K562 (cell line): ENCODE measurements around the gene AGBL1. TPM values are rescaled to one million over a fixed set of nuclear protein-coding genes. Genes with fewer than 3 reads are reported as not detected.

Experiments used
- ATAC-seq: fragments of 200-7000 bp; cut with Tn5 transposase; 3 replicates; pipeline ENCODE4 v1.9.1; 2020; ENCODE audit warnings: moderate library complexity
- BruUV-seq: library from RNA; stranded (reverse); fragments of 400-500 nt; replicated peaks from 2 replicates; lab custom pipeline; 2021; lab: Mats Ljungman, UMichigan
- CTCF ChIA-PET: fragments of 300-600 bp; formaldehyde crosslinking; extraction: SDS; loops from one replicate; lab custom pipeline; 2021; ENCODE audit warnings: low intra/inter-chr PET ratio; lab: Yijun Ruan, JAX
- POLR2A ChIA-PET: fragments of 300-600, 350-650 bp; sonication (Branson Sonifier 250); formaldehyde crosslinking; extraction: SDS; loops from one replicate; lab custom pipeline; 2021; ENCODE audit warnings: antibody characterized with exemption, inconsistent platforms; lab: Yijun Ruan, JAX
- DNase-seq, 4 experiments: peaks; one replicate each; pipeline versions ENCODE4 v3.0.0 to v3.0.0-alpha.2; 2011 to 2018; ENCODE audit warnings: low spot score in 3 of 4, mixed read lengths in 3 of 4; ENCODE audit errors: extremely low read depth in 1 of 4
- FAIRE-seq: peaks from 2 replicates; lab custom pipeline; 2011; peaks lifted over from hg19 to GRCh38; lab: Jason Lieb, UNC
- H2AFZ ChIP-seq: 2 replicates; pipeline ENCODE4 v1.6.0; 2011; ENCODE audit warnings: low read depth, low read length, control low read depth, inconsistent platforms
- H3K27ac ChIP-seq: fragments of 200-600 bp; 3 replicates; pipeline ENCODE4 v1.8.0; 2011; ENCODE audit warnings: low read depth, mild to moderate bottlenecking, control low read depth, inconsistent platforms, low read length, moderate library complexity, mixed read lengths; ENCODE audit errors: extremely low read depth
- H3K27me3 ChIP-seq, 2 experiments: fragments of 300-600 bp in 1 of 2; 2 replicates in 1 of 2; 3 replicates in 1 of 2; pipeline versions ENCODE4 v1.6.0 to v1.8.0; 2011; ENCODE audit warnings: inconsistent platforms in 2 of 2, low read length in 2 of 2, mild to moderate bottlenecking in 1 of 2, mixed read lengths in 1 of 2, moderate library complexity in 1 of 2; ENCODE audit not compliant: control insufficient read depth in 2 of 2, insufficient read depth in 2 of 2
- H3K36me3 ChIP-seq: fragments of 300-600 bp; 3 replicates; pipeline ENCODE4 v1.8.0; 2011; ENCODE audit warnings: mild to moderate bottlenecking, low read length, inconsistent platforms; ENCODE audit not compliant: control insufficient read depth, insufficient read depth
- H3K4me1 ChIP-seq, 2 experiments: fragments of 200-600 bp in 1 of 2; replicated peaks in 1 of 2; 2 replicates in 1 of 2; 3 replicates in 1 of 2; pipeline versions ENCODE4 v1.5.1 to v1.8.0; 2011; ENCODE audit warnings: inconsistent platforms in 2 of 2, low read length in 2 of 2, mild to moderate bottlenecking in 1 of 2, mixed read lengths in 1 of 2, moderate library complexity in 1 of 2; ENCODE audit not compliant: control insufficient read depth in 2 of 2, insufficient read depth in 2 of 2
- H3K4me2 ChIP-seq: 2 replicates; pipeline ENCODE4 v1.6.1; 2011; ENCODE audit warnings: low read length, control low read depth, inconsistent platforms, mixed read lengths; ENCODE audit not compliant: insufficient read depth
- H3K4me3 ChIP-seq: fragments of 200-600 bp; sonication (generic), shearing (Covaris generic); 2 replicates; pipeline ENCODE4 v1.5.1; 2016; ENCODE audit warnings: control low read depth, inconsistent platforms
- H3K79me2 ChIP-seq: fragments of 200-600 bp; 3 replicates; pipeline ENCODE4 v1.8.0; 2011; ENCODE audit warnings: low read length, inconsistent platforms; ENCODE audit not compliant: control insufficient read depth, insufficient read depth
- H3K9ac ChIP-seq, 2 experiments: 2 replicates each; pipeline versions ENCODE4 v1.6.0 to v1.6.1; 2011; ENCODE audit warnings: low read depth in 2 of 2, low read length in 2 of 2, control low read depth in 1 of 2, inconsistent platforms in 1 of 2, mild to moderate bottlenecking in 1 of 2, mixed read lengths in 1 of 2; ENCODE audit not compliant: insufficient read depth in 1 of 2
- H3K9me1 ChIP-seq: one replicate; pipeline ENCODE4 v1.6.0; 2011; ENCODE audit warnings: inconsistent platforms, mild to moderate bottlenecking, low read length, moderate library complexity; ENCODE audit not compliant: control insufficient read depth, insufficient read depth
- H3K9me3 ChIP-seq: replicated peaks from 2 replicates; pipeline ENCODE4 v1.5.1; 2011; ENCODE audit warnings: low read depth, low read length, inconsistent platforms; ENCODE audit not compliant: control insufficient read depth, insufficient read depth
- H4K20me1 ChIP-seq: replicated peaks from 2 replicates; pipeline ENCODE4 v1.6.1; 2011; ENCODE audit warnings: low read length, inconsistent platforms, mixed read lengths; ENCODE audit not compliant: control insufficient read depth, insufficient read depth
- FUS ChIP-seq: fragments of 200-400 bp; formaldehyde crosslinking; optimal IDR thresholded peaks from 2 replicates; pipeline ENCODE3; 2017; ENCODE audit warnings: low read depth, low read length
- GTF2A2 ChIP-seq: IDR thresholded peaks from 2 replicates; pipeline ENCODE4 v1.6.1; 2016; ENCODE audit warnings: mild to moderate bottlenecking, missing genetic modification characterization, missing compliant biosample characterization
- HLTF ChIP-seq: fragments of 450-650 bp; IDR thresholded peaks from 2 replicates; pipeline ENCODE4 v1.6.1; 2016
- HMG20A ChIP-seq: fragments of 450-650 bp; formaldehyde crosslinking; conservative IDR thresholded peaks from 2 replicates; pipeline ENCODE4 v1.4.0; 2020; ENCODE audit warnings: mild to moderate bottlenecking, mixed read lengths
- MCM7 ChIP-seq, 2 experiments: fragments of 450-650 bp; IDR thresholded peaks; 2 replicates each; pipeline ENCODE4 v1.6.1; 2016 to 2018
- OTX1 ChIP-seq: fragments of 450-650 bp; formaldehyde crosslinking; IDR thresholded peaks from 2 replicates; pipeline ENCODE4 v1.4.0; 2022; ENCODE audit warnings: mild to moderate bottlenecking
- PYGO2 ChIP-seq: fragments of 450-650 bp; IDR thresholded peaks from 2 replicates; pipeline ENCODE4 v1.6.1; 2016; ENCODE audit warnings: mild to moderate bottlenecking, missing genetic modification characterization, moderate library complexity, missing compliant biosample characterization
- RFX5 ChIP-seq: IDR thresholded peaks from 2 replicates; pipeline ENCODE4 v1.6.1; 2011; ENCODE audit warnings: low read depth, mild to moderate bottlenecking, improper control_type of control experiment, low read length
- SAFB2 ChIP-seq: fragments of 200-400 bp; formaldehyde crosslinking; IDR thresholded peaks from 2 replicates; pipeline ENCODE4 v1.6.1; 2018; ENCODE audit warnings: borderline replicate concordance, low read length, low read depth, moderate library complexity; ENCODE audit not compliant: severe bottlenecking
- SNIP1 ChIP-seq: fragments of 450-650 bp; IDR thresholded peaks from 2 replicates; pipeline ENCODE4 v1.7.1; 2017; ENCODE audit warnings: low read depth, mild to moderate bottlenecking
- THRAP3 ChIP-seq: fragments of 450-650 bp; IDR thresholded peaks from 2 replicates; pipeline ENCODE4 v1.6.1; 2016; ENCODE audit warnings: mild to moderate bottlenecking, inconsistent platforms, borderline replicate concordance
- TRIM28 ChIP-seq: fragments of 450-650 bp; IDR thresholded peaks from 2 replicates; pipeline ENCODE4 v1.6.1; 2017
- ZFP36 ChIP-seq: fragments of 150-350 bp; IDR thresholded peaks from 2 replicates; pipeline ENCODE4 v1.6.1; 2018; ENCODE audit warnings: low read length, low read depth; ENCODE audit not compliant: partially characterized antibody
- ZNF316 ChIP-seq: fragments of 450-650 bp; IDR thresholded peaks from 2 replicates; pipeline ENCODE4 v1.6.1; 2016
- ZNF431 ChIP-seq: sonication (generic); formaldehyde crosslinking; IDR thresholded peaks from 2 replicates; pipeline ENCODE4 v1.8.0; 2022; ENCODE audit warnings: mild to moderate bottlenecking, missing genetic modification reagents
- ZNF780A ChIP-seq: fragments of 250-450 bp; sonication (Bioruptor Pico); IDR thresholded peaks from 2 replicates; pipeline ENCODE4 v1.5.0; 2021; ENCODE audit warnings: mild to moderate bottlenecking
- WGBS: fragments of 100-300 bp; shearing (Covaris generic); methylation state at CpG from one replicate; pipeline ENCODE4 v1.1.6; 2016; ENCODE audit warnings: low coverage, mixed read lengths; ENCODE audit not compliant: insufficient coverage; ENCODE audit errors: missing lambda C conversion rate; 5-methylcytosine and 5-hydroxymethylcytosine counted together
- in situ Hi-C: fragments of 300-500 bp; cut with MboI; formaldehyde crosslinking; loops from 4 replicates; pipeline ENCODE4 v1.15.0; 2018; ENCODE audit warnings: inconsistent platforms, mixed read lengths
- intact Hi-C: fragments of 100-400 bp; cut with micrococcal nuclease; formaldehyde crosslinking; loops from 2 replicates; pipeline ENCODE4 v1.14.2; 2022
- polyA plus RNA-seq, 8 experiments: library from polyadenylated mRNA; depleted of rRNA in 4 of 8; stranded (reverse) in 5 of 8; unstranded in 3 of 8; fragments of >200 nt; fragmentation: Nextera tagmentation in 2 of 8; fragmentation: Illumina TruSeq in 1 of 8; extraction: Ambion mirVana in 2 of 8; extraction: Trizol in 1 of 8; gene quantifications; 2 replicates each; pipeline versions ENCODE4 v1.2.1 to v1.2.3, GENCODE V29; 2011 to 2014; ENCODE audit warnings: inconsistent platforms in 1 of 8, missing spikeins in 1 of 8
- total RNA-seq, 7 experiments: library from RNA; depleted of rRNA in 6 of 7; stranded (reverse); fragments of >200 nt in 6 of 7; fragmentation: Illumina TruSeq in 2 of 7; extraction: Trizol in 2 of 7; gene quantifications; 2 replicates each; pipeline versions ENCODE4 v1.2.1 to v1.2.3, GENCODE V29; 2011 to 2021; ENCODE audit warnings: low replicate concordance in 1 of 7
- TF ChIP-seq, protein P1 (sequence below): fragments of 250-450 bp; sonication (Bioruptor Pico); IDR thresholded peaks from 2 replicates; pipeline ENCODE4 v1.4.0; 2020; ENCODE audit warnings: mild to moderate bottlenecking, moderate library complexity, borderline replicate concordance
- TF ChIP-seq, protein P2 (sequence below): fragments of 200-800 bp; sonication (Bioruptor generic); IDR thresholded peaks from 2 replicates; pipeline ENCODE4 v1.6.1; 2016; ENCODE audit warnings: missing genetic modification characterization, missing compliant biosample characterization

Gene AGBL1
- total and polyA plus RNA-seq, 9 of the 15 experiments (the other 6 are each of a cell fraction or from before 2014, with no cell fraction given), result not detected

- TF ChIP-seq GTF2A2 (tag), result no peak
- no peak for TF ChIP-seq MCM7 (IDR thresholded peaks at IDR 0.05)
- TF ChIP-seq RFX5, result no peak
- TF ChIP-seq THRAP3, result no peak
Observed at GRCh38 chr15:86776145-86776544, 696.5 kb downstream of the AGBL1 start (continued).

DNA sequence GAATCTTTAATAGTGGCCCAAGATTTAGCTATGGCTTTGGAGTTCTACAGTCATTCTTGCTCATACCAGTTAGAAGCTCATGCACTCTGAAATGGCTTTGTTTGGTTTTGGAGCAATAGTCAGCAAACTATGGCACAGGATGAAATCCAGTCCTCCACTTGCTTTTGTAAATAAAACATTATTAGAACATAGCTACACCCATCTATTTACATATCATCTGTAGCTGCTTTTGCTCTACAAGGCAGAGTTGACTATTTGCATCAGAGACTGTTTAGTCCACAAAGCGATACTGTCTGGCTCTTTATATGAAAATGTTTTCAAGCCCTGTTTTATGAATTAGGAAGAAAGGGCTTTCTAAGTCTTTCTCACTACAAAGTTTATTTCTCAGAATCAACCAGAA is 716.9 kb downstream of the AGBL1 start:
- Histone ChIP-seq H3K4me1 (no peaks in the 10 kb centered on the region), H3K9me1 (no peaks in the 10 kb centered on the region), H3K36me3 (no peaks in the 10 kb centered on the region), H3K27me3 (no peaks in the 10 kb centered on the region), H2AFZ (no peak overlapping the region), H3K9ac (no peak overlapping the region), H3K4me3 (no peak overlapping the region), H3K27ac (no peak overlapping the region), H3K9me3 (no peaks in the 10 kb centered on the region), H4K20me1 (no peaks in the 10 kb centered on the region), H3K4me2 (no peak overlapping the region), H3K79me2 (no peaks in the 10 kb centered on the region)
- WGBS, result 0% methylated on average over 1 of the region's 1 CpG
- ChIA-PET CTCF (no interaction called here), POLR2A (no interaction called here)
- in situ Hi-C loops, result no loop called here
- BruUV-seq, result no TSS peak
- FAIRE-seq, result no peak
- no peak for DNase-seq
- intact Hi-C loops, result no loop called here
- no peak for ATAC-seq
- TF ChIP-seq TRIM28, result no peak
- TF ChIP-seq FUS, result no peak
- TF ChIP-seq, protein P1, sequence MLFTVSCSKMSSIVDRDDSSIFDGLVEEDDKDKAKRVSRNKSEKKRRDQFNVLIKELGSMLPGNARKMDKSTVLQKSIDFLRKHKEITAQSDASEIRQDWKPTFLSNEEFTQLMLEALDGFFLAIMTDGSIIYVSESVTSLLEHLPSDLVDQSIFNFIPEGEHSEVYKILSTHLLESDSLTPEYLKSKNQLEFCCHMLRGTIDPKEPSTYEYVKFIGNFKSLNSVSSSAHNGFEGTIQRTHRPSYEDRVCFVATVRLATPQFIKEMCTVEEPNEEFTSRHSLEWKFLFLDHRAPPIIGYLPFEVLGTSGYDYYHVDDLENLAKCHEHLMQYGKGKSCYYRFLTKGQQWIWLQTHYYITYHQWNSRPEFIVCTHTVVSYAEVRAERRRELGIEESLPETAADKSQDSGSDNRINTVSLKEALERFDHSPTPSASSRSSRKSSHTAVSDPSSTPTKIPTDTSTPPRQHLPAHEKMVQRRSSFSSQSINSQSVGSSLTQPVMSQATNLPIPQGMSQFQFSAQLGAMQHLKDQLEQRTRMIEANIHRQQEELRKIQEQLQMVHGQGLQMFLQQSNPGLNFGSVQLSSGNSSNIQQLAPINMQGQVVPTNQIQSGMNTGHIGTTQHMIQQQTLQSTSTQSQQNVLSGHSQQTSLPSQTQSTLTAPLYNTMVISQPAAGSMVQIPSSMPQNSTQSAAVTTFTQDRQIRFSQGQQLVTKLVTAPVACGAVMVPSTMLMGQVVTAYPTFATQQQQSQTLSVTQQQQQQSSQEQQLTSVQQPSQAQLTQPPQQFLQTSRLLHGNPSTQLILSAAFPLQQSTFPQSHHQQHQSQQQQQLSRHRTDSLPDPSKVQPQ (CRISPR knock-in tag), result no peak
- no peak for TF ChIP-seq PYGO2
- no peak for TF ChIP-seq SNIP1
- no peak for TF ChIP-seq ZNF780A (CRISPR knock-in tag)
- TF ChIP-seq ZFP36, result no peak
- no peak for TF ChIP-seq OTX1 (CRISPR knock-in tag)
- TF ChIP-seq HMG20A (CRISPR knock-in tag), result no peak
- TF ChIP-seq ZNF316, result no peak
- TF ChIP-seq SAFB2, result no peak
- TF ChIP-seq, protein P2, sequence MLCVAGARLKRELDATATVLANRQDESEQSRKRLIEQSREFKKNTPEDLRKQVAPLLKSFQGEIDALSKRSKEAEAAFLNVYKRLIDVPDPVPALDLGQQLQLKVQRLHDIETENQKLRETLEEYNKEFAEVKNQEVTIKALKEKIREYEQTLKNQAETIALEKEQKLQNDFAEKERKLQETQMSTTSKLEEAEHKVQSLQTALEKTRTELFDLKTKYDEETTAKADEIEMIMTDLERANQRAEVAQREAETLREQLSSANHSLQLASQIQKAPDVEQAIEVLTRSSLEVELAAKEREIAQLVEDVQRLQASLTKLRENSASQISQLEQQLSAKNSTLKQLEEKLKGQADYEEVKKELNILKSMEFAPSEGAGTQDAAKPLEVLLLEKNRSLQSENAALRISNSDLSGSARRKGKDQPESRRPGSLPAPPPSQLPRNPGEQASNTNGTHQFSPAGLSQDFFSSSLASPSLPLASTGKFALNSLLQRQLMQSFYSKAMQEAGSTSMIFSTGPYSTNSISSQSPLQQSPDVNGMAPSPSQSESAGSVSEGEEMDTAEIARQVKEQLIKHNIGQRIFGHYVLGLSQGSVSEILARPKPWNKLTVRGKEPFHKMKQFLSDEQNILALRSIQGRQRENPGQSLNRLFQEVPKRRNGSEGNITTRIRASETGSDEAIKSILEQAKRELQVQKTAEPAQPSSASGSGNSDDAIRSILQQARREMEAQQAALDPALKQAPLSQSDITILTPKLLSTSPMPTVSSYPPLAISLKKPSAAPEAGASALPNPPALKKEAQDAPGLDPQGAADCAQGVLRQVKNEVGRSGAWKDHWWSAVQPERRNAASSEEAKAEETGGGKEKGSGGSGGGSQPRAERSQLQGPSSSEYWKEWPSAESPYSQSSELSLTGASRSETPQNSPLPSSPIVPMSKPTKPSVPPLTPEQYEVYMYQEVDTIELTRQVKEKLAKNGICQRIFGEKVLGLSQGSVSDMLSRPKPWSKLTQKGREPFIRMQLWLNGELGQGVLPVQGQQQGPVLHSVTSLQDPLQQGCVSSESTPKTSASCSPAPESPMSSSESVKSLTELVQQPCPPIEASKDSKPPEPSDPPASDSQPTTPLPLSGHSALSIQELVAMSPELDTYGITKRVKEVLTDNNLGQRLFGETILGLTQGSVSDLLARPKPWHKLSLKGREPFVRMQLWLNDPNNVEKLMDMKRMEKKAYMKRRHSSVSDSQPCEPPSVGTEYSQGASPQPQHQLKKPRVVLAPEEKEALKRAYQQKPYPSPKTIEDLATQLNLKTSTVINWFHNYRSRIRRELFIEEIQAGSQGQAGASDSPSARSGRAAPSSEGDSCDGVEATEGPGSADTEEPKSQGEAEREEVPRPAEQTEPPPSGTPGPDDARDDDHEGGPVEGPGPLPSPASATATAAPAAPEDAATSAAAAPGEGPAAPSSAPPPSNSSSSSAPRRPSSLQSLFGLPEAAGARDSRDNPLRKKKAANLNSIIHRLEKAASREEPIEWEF (CRISPR knock-in tag), result no peak
- no peak for TF ChIP-seq ZNF431
- no peak for TF ChIP-seq HLTF
